C1 segment of cervical spinal cord (tissue), 14 donors: ENCODE measurements around the gene IFNL2.
A peak's percentile ranks its signal among the peaks of the same experiment; 100 is the strongest.
"Not testable (repeated sequence)": the region's sequence is repeated elsewhere in the genome, so short reads cannot be mapped to it uniquely, and the experiment has no call there.

Source experiments
- DNase-seq, 14 donors: peaks; one replicate each; lab custom pipeline; 2025; lab: John Stamatoyannopoulos, UW

IFNL2 gene

GRCh38 chr19:39252458-39252857, 15.7 kb upstream of the IFNL2 start:
- DNase-seq = no peak

- no peak for DNase-seq
Measured at GRCh38 chr19:39253374-39254149, 14.6 kb upstream of the IFNL2 start.

- no peak for DNase-seq
Measured at GRCh38 chr19:39254531-39255345, 13.5 kb upstream of the IFNL2 start.

GRCh38 chr19:39257227-39257626, 11.0 kb upstream of the IFNL2 start:
- no peak for DNase-seq

GRCh38 chr19:39261704-39262103, 6.5 kb upstream of the IFNL2 start:
- DNase-seq = no peak

GRCh38 chr19:39262496-39262895, 5.7 kb upstream of the IFNL2 start:
- no peak for DNase-seq

- DNase-seq = no peak
Measured at GRCh38 chr19:39263912-39264305, 4.3 kb upstream of the IFNL2 start.

GRCh38 chr19:39264306-39265290, 3.6 kb upstream of the IFNL2 start:
- no peak for DNase-seq

GRCh38 chr19:39265321-39265916, 2.8 kb upstream of the IFNL2 start:
- peak in 1 of 14 donors; percentile 15 for DNase-seq

GRCh38 chr19:39268531-39269223, 481 bp downstream of the IFNL2 start:
- DNase-seq = not testable (repeated sequence)

GRCh38 chr19:39269369-39269768, 1.2 kb downstream of the IFNL2 start:
- DNase-seq = not testable (repeated sequence)

GRCh38 chr19:39270036-39270871, 2.1 kb downstream of the IFNL2 start:
- no peak for DNase-seq

- not testable (repeated sequence) for DNase-seq
Measured at GRCh38 chr19:39273859-39274258, 5.7 kb downstream of the IFNL2 start.

- DNase-seq = no peak
Measured at GRCh38 chr19:39275578-39275977, 7.4 kb downstream of the IFNL2 start.

- DNase-seq = no peak
Measured at GRCh38 chr19:39276740-39277139, 8.5 kb downstream of the IFNL2 start.

GRCh38 chr19:39277598-39277997, 9.4 kb downstream of the IFNL2 start:
- DNase-seq = no peak

GRCh38 chr19:39282021-39282420, 13.8 kb downstream of the IFNL2 start:
- DNase-seq = no peak

- no peak for DNase-seq
Measured at GRCh38 chr19:39284032-39284431, 15.8 kb downstream of the IFNL2 start.

- DNase-seq = no peak
Measured at GRCh38 chr19:39293394-39293793, 25.2 kb downstream of the IFNL2 start.
